ENCODE results near the gene ZNF519.
"Not testable (repeated sequence)": the region's sequence is repeated elsewhere in the genome, so short reads cannot be mapped to it uniquely, and the experiment has no call there.

ZNF519 gene

DNA sequence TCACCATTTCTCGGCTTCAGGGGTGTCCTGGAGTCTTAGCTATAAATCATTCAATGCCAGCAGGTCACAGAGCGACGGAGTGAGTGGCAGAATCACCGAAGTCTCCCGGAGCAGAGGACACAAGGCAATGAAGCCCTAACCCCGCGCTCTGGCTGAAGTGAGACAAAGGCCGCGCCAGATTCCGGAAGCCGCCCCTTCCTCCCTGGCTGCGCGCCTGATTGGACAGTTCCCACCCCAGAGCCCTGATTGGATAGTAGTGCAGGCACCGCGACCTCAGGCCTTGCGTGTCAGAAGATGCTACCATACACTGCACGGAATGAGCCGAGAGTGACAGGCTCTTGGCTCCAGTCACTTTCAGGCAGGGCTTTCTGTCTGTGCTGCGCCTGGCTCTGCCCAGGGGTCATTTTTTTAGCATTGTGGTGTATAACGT is at the start of gene ZNF519:
Gene ZNF519, minus strand, starts transcription at position 165 of the 430 bp plus-strand sequence. Its CDS starts 158 bp downstream, at position 7.
- peak within 1 kb of the TSS; percentile 48 to 66 (median 59) for H3K4me3 ChIP-seq
- peak within 1 kb of the TSS in 9 of 21 experiments; percentile 18 to 69 (median 53) for H3K27ac ChIP-seq

DNA sequence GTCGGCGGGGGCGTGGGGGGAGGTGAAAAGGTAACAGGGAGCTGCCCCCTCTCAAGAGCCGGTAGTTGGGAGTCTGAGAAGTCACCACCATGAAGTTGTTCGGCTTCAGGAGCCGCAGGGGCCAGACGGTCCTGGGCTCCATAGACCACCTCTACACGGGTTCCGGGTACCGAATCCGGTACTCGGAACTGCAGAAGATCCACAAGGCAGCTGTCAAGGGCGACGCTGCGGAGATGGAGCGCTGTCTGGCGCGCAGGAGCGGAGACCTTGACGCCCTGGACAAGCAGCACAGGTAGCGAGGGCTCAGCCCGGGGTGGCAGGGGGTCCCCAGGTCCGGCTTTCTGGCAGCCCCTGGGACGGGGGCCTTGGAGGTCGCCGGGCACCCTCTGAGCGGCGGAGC is 47.1 kb upstream of the ZNF519 start:
- Histone ChIP-seq H3K4me3 (peak overlapping the region; percentile 8 to 53 (median 37)), H3K27ac (no peak overlapping the region)

DNA sequence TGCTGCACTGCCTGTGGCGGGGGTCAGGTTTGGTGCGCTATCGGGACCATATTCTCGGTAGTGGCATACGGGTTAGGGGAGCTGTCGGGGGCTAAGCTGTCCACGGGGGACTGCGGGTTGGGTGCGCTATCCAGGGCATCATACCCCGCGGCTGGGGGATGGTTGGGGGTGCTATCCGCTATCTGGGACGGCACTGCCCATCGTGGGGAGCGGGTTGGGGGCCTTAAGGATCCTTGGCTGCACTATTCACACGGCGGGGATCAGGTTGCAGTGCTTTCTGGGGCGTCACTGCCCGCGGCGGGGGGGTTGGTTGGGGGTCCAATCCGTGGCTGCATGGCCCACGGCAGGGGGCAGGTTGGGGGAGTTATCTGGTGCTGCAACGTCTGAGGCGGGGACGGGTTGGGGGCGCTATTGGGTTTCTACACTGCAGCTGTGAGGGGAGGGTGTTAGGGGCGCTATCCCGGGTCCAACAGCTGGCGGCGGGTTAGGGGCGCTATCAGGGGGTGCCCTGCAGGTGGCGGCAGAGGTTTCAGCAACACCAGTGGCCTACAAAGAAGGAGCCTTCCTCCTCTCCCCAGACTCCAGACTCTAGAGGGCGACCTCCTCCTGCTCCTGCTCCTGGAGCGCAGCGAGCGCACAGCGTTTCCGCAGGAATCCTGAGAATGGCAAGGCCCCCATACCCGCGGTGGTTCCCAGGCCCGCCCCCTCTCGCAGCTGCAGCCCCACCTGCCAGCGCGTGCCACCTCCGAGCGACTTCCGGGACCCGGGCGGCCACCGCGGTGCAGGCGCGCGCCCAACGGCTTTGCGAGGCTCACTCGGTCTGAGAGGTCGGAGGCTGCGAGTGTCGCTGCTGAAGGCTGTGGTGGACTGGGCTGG is 46.3 kb upstream of the ZNF519 start:
- not testable (repeated sequence) for H3K27ac ChIP-seq
- peak overlapping the region; percentile 23 to 53 (median 37) for H3K4me3 ChIP-seq

DNA sequence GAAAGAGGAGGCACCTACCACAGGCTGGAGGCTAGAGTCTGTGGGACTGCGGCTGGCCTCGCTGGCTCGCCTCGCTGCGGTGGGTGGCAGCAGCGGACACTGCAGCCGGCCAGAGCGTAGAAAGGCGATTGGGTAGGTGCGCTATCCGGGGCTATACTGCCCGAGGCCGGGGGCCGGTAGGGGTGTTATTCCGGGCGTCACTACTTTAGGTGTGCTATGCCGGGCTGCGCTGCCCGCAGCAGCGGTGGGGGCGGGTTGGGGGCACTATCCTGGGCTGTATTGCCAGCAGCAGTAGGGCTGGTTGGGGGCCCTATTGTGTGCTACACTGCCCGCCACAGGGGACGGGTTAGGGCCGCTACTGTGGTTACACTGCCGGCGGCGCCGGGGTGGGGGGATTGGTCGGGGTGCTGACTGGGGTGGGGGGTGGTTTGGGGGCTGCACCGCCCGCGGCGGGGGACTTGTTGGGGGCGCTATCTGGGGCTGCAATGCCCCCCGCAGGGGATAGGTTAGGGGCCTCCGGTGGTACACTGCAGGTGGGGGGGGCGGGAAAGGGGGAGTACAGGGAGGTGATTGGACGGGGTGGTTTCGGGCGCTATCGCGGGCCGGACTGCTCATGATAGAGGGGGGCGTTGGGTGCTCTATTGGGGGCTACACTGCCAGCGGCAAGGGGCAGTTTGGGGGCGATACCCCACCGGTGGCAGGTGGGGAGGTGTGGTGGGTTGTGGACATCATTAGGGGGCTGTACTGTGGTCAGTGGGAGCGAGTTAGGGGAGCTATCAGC is 45.5 kb upstream of the ZNF519 start:
- H3K27ac ChIP-seq, H3K4me3 ChIP-seq: not testable (repeated sequence)

DNA sequence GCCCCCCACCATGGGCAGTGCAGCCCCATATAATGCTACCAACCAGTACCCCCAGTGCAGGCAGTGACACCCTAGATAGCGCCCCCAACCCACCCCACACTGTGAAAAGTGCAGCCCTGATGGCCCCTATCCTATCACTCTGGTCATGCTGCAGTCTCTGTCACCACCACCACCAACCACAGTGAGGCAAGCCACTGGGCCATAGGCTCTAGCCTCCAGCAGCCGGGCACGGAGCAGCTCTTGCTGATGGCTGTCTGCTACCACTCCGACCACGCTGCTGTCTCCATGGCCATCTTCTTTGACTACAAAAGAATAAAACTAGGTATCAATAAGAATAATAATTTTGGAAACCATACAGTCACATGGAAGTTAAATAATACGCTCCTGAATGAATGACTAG is 43.2 kb upstream of the ZNF519 start:
- not testable (repeated sequence) for H3K4me3 ChIP-seq, H3K27ac ChIP-seq

DNA sequence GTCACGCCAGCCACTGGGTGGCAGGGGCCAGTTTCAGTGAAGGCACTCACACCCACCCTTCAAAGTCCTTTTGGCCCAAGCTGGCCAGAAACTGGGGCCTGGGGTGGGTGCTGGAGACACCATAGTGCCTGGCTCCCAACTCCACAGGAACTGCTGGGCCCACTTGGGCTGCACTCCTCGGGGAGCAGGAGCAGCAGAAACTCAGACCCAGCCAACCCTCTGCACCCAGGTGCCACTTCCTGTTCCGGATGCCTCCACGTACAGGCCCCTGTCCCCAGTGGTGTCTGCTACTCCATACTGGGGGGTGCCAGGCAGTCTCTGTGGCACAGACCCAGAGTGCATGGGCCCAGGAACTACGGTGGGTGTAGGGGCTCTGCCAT is 42.5 kb upstream of the ZNF519 start:
- Histone ChIP-seq H3K27ac (no peak overlapping the region), H3K4me3 (no peak overlapping the region)

DNA sequence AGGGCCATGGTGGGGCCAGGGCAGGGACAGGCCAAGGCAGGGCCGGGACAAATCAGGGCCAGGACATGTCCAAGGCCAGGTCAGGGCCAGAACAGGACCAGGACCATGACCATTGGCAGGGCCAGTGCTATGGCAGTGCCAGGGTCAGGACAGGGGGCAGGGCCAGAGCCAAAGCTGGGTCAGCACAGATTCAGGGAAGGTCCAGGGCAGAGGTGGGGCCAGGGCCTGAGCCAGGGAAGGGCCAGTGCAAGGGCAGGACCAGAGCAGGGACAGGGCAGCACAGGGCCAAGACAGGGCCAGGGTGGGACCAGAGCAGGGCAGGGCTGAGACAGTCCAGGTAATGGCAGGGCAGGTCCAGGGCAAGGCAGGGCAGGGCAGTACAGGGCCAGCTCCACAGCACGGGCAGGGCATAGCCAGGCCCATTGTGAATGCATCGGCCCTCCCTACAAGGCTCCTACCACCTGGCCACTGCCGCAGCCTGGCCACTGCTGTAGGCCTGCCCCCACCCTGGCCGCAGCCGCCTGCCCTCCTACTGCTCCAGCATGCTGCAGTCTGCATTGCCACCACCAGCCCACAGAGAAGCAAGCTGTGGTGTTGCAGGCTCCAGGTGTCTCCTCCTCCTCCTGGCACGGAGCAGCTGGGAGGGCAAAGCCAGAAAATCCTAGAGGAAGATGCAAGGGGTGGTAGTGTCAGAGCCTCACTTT is 41.9 kb upstream of the ZNF519 start:
- not testable (repeated sequence) for H3K27ac ChIP-seq, H3K4me3 ChIP-seq

DNA sequence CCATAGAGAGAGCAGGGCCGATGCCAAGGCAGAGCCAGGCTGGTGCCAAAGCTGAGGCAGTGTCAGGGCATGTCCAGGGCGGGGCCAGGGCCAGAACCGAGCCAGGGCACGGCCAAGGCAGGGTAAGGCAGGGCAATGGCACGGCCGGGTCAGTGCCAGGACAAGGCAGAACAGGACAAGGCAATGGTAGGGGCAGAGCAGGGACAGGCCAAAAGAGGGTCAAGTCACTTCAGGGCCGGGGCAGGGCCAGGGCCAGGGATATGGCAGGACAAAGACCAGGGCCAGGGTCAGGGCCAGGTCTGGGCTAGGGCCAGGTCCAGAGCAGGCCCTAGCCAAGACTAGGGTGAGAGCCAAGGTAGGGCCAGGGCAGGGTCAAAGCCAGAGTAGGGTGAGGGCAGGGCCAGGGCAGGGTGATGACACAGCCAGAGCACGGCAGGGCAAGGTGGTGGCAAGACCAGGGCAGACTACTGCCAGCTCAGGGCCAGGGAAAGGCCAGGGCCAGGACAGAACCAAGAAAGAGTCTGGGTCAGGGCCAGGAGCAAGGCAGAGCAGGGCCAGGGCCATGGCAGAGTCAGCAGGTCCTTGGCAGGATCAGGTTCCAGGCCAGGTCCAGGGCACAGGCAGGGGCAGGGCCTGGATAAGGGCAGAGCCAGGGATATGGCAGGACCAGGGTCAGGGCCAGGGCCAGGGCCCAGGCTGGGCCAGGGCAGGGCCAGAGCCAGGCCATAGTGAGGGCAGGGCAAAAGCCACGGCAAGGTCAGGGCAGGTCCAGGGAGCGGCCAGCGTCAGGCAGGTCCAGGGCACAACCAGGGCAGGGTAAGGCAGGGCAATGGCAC is 41.1 kb upstream of the ZNF519 start:
- not testable (repeated sequence) for H3K27ac ChIP-seq, H3K4me3 ChIP-seq

DNA sequence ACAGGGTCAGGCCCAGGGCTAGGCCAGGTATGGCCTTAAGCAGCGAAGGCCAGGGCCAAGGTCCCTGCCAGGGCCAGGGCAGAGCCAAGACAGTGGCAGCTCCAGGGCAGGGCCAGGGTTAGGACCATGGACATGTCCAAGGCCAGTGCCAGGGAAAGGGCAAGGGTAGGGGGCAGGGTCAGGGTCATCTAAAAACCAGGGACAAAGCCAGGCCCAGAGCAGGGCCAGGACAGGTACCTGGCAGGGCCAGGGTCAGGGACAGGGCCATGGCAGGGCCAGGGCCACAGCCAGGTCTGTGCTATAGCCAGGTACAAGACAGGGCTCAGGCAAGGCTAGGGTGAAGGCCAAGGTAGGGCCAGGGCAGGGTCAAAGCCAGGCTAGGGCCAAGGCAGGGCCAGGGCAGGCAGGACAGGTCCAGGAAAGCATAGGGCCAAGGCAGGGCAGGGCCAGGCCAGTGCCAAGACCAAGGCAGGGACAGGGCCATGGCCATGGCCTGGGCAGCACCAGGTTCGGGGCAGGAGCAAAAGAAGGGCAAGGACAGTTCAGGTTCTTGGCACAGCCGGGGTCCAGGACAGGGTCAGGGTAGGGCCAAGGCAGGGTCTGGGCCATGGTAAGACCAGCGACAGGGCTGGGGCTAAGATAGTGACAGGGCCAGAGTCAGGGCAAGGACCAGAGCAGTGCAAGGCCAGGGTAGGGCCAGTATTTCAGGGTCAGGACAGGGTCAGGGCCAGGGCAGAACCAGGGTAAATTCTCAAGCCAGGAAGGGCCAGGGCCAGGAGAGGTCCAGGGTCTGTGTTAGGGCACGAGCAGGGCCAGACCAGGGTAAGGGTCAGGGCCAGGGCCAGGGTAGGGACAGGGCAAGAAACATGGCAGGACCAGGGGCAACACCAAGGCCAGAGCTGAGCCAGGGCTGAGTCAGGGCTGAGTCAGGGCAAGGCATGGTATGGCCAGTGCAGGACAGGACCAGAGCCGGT is 40.2 kb upstream of the ZNF519 start:
- not testable (repeated sequence) for H3K4me3 ChIP-seq, H3K27ac ChIP-seq

DNA sequence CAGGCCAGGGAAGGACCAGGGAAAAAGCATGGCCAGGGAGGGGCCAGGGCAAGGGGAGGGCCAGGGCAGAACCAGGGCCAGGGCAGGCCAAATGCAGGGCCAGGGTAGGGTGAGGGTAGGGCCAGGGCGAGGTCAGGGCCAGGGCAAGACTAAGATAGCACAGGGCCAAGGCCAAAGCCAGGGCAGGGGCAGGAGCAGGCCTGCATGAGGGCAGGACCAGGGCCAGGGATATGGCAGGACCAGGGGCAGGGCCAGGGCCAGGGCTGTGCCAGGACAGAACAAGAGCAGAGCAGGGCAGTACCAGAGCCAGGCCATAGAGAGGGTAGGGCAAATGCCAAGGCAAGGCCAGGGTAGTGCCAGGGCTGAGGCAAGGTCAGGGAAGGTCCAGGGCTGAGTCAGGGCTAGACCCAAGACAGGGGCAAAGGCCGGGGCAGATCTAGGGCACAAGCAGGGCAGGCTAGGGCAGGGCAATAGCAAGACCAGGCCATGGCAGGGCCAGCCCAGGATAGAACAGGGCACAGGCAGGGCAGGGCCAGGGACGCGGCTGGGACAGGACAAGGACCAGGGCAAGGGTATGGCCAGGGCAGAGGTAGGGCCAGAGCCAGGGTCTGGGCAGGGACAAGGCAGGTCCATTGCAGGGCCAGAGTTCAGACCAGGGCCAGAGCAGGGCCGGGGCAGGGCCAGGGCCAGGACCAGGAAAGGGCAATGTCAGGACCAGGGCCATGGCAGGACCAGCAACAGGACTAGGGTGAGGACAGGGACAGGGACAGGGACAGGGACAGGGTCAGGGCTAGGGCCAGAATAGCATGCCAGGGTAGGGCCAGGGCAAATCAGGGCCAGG is 39.3 kb upstream of the ZNF519 start:
- H3K27ac ChIP-seq: not testable (repeated sequence)

DNA sequence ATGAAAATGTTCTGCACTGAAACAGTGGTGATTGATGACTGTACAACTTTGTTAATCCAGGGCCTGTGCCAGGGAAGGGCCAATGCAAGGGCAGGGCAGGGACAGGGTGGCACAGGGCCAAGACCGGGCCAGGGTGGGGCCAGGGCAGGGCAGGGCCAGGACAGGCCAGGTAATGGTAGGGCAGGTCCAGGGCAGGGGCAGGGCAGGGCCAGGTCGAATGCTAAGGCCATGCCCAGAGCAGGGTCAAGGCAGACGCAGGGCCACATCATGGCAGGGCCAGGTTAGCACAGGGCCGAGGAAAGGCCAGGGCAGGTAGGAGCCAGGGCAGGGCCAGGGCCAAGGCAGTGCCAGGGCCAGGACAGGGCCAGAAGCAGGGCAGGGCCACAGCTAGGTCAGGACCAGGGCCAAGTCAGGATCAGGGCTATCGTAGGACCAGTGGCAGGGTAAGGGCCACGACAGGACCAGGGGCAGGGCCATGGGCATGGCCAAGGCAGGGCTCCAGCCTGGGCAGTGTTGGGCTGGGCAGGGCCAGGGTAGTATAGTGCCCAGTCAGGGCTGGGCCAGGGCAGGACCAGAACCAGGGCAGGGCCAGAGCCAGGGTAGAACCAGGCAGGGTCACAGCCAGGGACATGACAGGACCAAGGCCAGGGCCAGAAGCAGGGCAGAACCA is 38.3 kb upstream of the ZNF519 start:
- H3K27ac ChIP-seq, H3K4me3 ChIP-seq: not testable (repeated sequence)

More for the DNA sequence above, 39.3 kb upstream of the ZNF519 start:
- not testable (repeated sequence) for H3K4me3 ChIP-seq

DNA sequence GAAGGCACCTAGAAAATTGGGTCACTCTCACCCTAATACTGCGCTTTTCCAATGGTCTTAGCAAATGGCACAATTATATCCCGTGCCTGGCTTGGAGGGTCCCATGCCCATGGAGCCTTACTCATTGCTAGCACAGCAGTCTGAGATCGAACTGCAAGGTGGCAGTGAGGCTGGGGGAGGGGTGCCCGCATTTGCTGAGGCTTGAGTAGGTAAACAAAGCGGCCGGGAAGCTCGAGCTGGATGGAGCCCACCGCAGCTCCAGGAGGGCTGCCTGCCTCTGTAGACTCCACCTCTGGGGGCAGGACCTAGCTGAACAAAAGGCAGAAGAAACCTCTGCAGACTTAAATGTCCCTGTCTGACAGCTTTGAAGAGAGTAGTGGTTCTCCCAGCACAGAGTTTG is 30.7 kb upstream of the ZNF519 start:
- not testable (repeated sequence) for H3K27ac ChIP-seq, H3K4me3 ChIP-seq

DNA sequence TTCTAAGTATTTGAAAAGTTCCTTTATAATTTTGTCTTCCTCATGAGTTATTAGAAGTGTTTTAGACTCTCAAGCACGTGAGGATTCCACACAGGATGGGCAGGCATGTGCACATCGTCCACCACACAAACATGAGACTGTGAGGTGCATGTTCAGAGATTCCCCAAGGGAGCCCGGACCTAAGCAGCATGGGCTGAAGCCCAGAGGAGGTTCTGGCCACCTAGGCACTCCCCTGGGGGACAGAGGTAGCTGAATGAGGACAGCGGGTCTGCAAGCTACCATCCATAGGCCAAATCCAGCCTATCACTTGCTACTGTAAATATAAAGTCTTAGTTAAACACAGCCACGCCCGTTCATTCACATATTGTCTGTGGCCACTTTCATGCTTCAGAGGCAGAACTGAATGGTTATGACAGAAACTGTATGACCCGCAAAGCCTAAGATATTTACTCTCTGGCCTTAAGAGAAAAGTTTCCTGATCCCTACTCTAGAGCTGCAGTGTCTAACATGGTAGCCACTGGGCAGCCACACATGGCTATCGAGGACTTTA is 19.4 kb upstream of the ZNF519 start:
- not testable (repeated sequence) for H3K27ac ChIP-seq, H3K4me3 ChIP-seq

DNA sequence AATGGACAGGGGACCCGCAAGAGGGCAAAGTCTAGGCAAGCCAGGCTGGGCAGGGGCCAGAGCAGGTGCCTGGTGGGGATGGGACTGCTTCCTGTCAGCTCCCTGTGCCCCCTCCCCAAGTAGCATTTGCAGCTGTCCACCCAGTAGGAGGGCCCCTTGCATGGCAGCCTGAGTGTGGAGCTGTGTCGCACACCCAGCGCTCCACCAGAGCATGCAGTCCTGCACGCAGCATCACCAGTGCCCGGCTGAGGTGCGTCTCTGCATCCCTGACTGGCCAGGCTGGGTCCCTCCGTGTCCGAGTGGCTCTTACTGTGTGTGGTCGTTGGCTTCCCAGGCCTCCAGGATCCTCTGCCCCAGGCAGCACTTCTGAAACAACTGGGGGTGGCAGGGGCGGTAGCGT is 18.5 kb upstream of the ZNF519 start:
- not testable (repeated sequence) for H3K4me3 ChIP-seq, H3K27ac ChIP-seq

DNA sequence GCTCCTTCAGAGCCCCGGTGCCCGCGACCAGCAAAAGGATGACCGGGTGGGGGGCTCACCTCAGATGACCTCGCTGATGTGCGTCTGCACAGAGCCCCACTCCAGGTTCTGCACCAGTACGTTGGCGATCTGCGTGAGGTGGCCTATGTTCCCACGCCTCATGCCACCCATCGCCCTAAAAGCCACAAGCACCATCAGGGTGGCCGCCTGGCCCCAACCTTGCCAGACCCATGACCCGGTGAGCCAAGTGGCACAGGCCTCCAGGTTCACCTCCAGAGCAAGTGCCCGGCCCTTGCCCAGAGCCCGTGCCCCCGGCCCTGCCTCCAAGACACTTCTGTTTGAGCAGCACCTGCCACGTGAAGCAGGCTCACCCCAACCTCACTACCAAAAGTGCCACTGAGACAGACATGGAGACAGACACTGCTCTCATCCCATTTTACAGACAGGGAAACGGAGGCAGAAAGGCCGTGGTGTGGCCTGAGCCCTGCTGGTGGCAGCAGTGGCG is 17.7 kb upstream of the ZNF519 start:
- not testable (repeated sequence) for H3K27ac ChIP-seq, H3K4me3 ChIP-seq

DNA sequence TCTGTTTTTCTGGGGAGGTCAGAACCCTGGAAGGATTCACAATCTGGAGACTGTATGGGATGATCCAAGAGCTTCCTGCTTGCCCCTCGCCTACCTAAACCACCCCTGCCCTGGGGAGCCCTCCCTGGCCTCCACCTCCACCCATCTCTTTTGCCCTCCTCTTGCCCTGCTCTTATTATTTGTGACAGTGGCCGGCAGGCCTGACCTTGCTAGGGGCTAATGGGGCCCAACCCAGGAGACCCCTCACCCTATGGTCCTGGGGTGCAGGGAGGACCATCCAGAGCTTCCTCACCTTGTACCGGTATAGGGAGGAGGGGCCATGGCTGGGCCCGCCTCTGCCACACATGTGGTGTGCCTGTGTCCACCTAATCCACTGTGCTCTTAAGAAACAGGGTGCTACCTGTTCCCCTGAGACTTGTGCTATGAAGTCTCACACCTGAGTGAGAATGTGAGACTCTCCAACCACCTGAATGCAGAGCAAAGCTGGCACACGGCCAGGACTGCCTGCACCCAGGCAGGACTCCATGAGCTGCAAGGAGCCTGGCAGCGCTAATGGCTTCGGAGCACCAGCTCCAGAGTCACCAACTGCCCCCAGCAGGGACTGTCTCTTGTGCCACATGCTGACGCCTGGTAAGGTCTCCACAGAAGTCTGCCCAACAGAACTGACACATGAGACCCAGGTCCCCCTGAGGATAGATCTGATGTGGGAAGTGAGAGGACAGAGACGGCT is 17.1 kb upstream of the ZNF519 start:
- H3K27ac ChIP-seq, H3K4me3 ChIP-seq: not testable (repeated sequence)
